SH-SY5Y (cell line): ENCODE measurements around the gene RNU5B-1.

Source experiments
- GATA2 ChIP-seq: IDR thresholded peaks from 2 replicates; pipeline ENCODE4 v1.6.1; 2011; ENCODE audit warnings: mild to moderate bottlenecking, low read depth, low read length
- GATA3 ChIP-seq: IDR thresholded peaks from 2 replicates; pipeline ENCODE4 v1.6.1; 2011; ENCODE audit warnings: low read depth, mild to moderate bottlenecking, low read length, moderate library complexity

- TF ChIP-seq GATA2 (no peak), GATA3 (no peak)
Observed at GRCh38 chr15:65344914-65345275, 40.4 kb downstream of the RNU5B-1 start.
